ENCODE measurements around the gene SH3GL1. TPM values are rescaled to one million over a fixed set of nuclear protein-coding genes. Genes with fewer than 3 reads are reported as not detected.

The SH3GL1 gene
- total and polyA plus RNA-seq, 9 of the 15 experiments (the other 6 are each of a cell fraction or from before 2014, with no cell fraction given) = 1.7 to 75.3 (median 25.7) TPM

- CTCF ChIA-PET (ENCODE audit: low intra/inter-chr PET ratio) = no interaction called here
- Histone ChIP-seq H3K36me3 (ENCODE audit: control insufficient read depth, insufficient read depth, low read length) (peaks cover 90% of the 10 kb centered on the region; the same call in 2 of the 3 replicates), H4K20me1 (replicated peaks; ENCODE audit: control insufficient read depth, insufficient read depth, low read length) (no peaks in the 10 kb centered on the region; the same call in 1 of the 2 replicates), H3K9me3 (replicated peaks; ENCODE audit: control insufficient read depth, insufficient read depth, low read depth, low read length) (no peaks in the 10 kb centered on the region), H3K27ac (ENCODE audit: extremely low read depth, low read depth, low read length) (no peak overlapping the region), H3K4me1 (replicated peaks in 1 of 2; ENCODE audit: control insufficient read depth in 2 of 2, insufficient read depth in 2 of 2, low read length in 2 of 2) (peaks cover 0 to 65% of the 10 kb centered on the region in 2 experiments; a peak in 3 of 5 replicates), H3K9me1 (ENCODE audit: control insufficient read depth, insufficient read depth, low read length) (no peaks in the 10 kb centered on the region), H3K79me2 (ENCODE audit: control insufficient read depth, insufficient read depth, low read length) (no peaks in the 10 kb centered on the region), H3K9ac (ENCODE audit: insufficient read depth in 1 of 2, low read depth in 2 of 2, low read length in 2 of 2) (peak overlapping the region in 1 of 2 experiments; percentile 48; a peak in 1 of 4 replicates), H2AFZ (ENCODE audit: low read depth, low read length) (no peak overlapping the region), H3K27me3 (ENCODE audit: control insufficient read depth in 2 of 2, insufficient read depth in 2 of 2, low read length in 2 of 2) (no peaks in the 10 kb centered on the region), H3K4me2 (ENCODE audit: insufficient read depth, low read length) (no peak overlapping the region), H3K4me3 (no peak overlapping the region)
- TF ChIP-seq MYNN (IDR thresholded peaks at IDR 0.05) (peak; percentile 10; the same call in 1 of the 2 replicates), MYNN (CRISPR knock-in tag; IDR thresholded peaks at IDR 0.05) (no peak), POLR2G (IDR thresholded peaks at IDR 0.05; ENCODE audit: low read depth, low read length) (peak; percentile 76), POLR2A (conservative IDR thresholded peaks at IDR 0.05) (peak; percentile 64), XRCC5 (IDR thresholded peaks at IDR 0.05; ENCODE audit: low read depth, low read length) (no peak), FIP1L1 (IDR thresholded peaks at IDR 0.05; ENCODE audit: low read depth, low read length, poor library complexity, severe bottlenecking) (peak; percentile 20), RBFOX2 (IDR thresholded peaks at IDR 0.05; ENCODE audit: low read depth, low read length) (peak; percentile 33; the same call in 1 of the 2 replicates), ZHX1 (conservative IDR thresholded peaks at IDR 0.05; ENCODE audit: low read length) (no peak), GABPB2 (CRISPR knock-in tag; conservative IDR thresholded peaks at IDR 0.05) (no peak), POLR2B (IDR thresholded peaks at IDR 0.05; ENCODE audit: low read depth, partially characterized antibody) (peak; percentile 6), POLR2AphosphoS5 (IDR thresholded peaks at IDR 0.05; ENCODE audit: control insufficient read depth, insufficient read depth, low read depth, low read length) (peak; percentile 55; the same call in 1 of the 2 replicates), SUPT5H (IDR thresholded peaks at IDR 0.05) (peak; percentile 62; the same call in 1 of the 2 replicates), DLX4 (CRISPR knock-in tag; IDR thresholded peaks at IDR 0.05) (no peak)
- WGBS (ENCODE audit: insufficient coverage, low coverage, missing lambda C conversion rate) = 92% methylated on average over 16 of the region's 20 CpGs
- FAIRE-seq (no peak), ATAC-seq (peak; percentile 2; the same call in 1 of the 3 replicates), DNase-seq (ENCODE audit: extremely low read depth in 1 of 4, low spot score in 3 of 4) (peak in 1 of 4 experiments; percentile 5)
- no TSS peak for BruUV-seq (replicated peaks)
- intact Hi-C loops (cut with micrococcal nuclease) (no loop called here), in situ Hi-C loops (cut with MboI) (no loop called here)
- POLR2A ChIA-PET = interaction anchor here (0.5 to 7.4 kb wide), 13 partner anchors 8 to 754 kb away, joined by 3 to 60 read pairs (median 3); partner anchors contain the start of genes CHAF1A, HDGFL2 and SHD
Observed at GRCh38 chr19:4443966-4444764, 43.8 kb upstream of the SH3GL1 start.

All from K562 (cell line).